HepG2 (cell line): ENCODE data around the gene PPP1R13L. TPM values are rescaled to one million over a fixed set of nuclear protein-coding genes. Genes with fewer than 3 reads are reported as not detected.

Experiments
- AGO2 ChIP-seq: fragments of 200-400 bp; formaldehyde crosslinking; optimal IDR thresholded peaks from 2 replicates; pipeline ENCODE3; 2017; ENCODE audit warnings: mild to moderate bottlenecking, low read depth, low read length, moderate library complexity
- CENPX ChIP-seq: sonication (generic); formaldehyde crosslinking; IDR thresholded peaks from 2 replicates; pipeline ENCODE4 v1.9.0; 2021; ENCODE audit warnings: mild to moderate bottlenecking, missing genetic modification reagents, moderate library complexity
- HNF1A ChIP-seq, 2 experiments: sonication (generic) in 1 of 2; formaldehyde crosslinking in 1 of 2; IDR thresholded peaks; 2 replicates each; pipeline versions ENCODE4 v1.4.0 to v1.6.1; 2016 to 2020; ENCODE audit warnings: borderline replicate concordance in 1 of 2, low read depth in 1 of 2, mild to moderate bottlenecking in 1 of 2, missing genetic modification reagents in 1 of 2
- KDM6A ChIP-seq: IDR thresholded peaks from 2 replicates; pipeline ENCODE4 v1.6.1; 2016; ENCODE audit warnings: low read depth
- U2AF1 ChIP-seq: fragments of 200-400 bp; formaldehyde crosslinking; optimal IDR thresholded peaks from 2 replicates; pipeline ENCODE3; 2017; ENCODE audit warnings: mild to moderate bottlenecking, low read depth, low read length
- ZHX1 ChIP-seq: sonication (generic); formaldehyde crosslinking; IDR thresholded peaks from 2 replicates; pipeline ENCODE4 v1.8.1; 2022; ENCODE audit warnings: low read depth, mild to moderate bottlenecking, missing genetic modification reagents
- ZNF724P ChIP-seq: sonication (generic); formaldehyde crosslinking; IDR thresholded peaks from 2 replicates; pipeline ENCODE4 v1.8.0; 2022; ENCODE audit warnings: missing genetic modification reagents, borderline replicate concordance
- polyA plus RNA-seq, 8 experiments: library from polyadenylated mRNA; depleted of rRNA in 3 of 8; stranded (reverse) in 7 of 8; unstranded in 1 of 8; fragments of >200 nt; fragmentation: Illumina TruSeq in 4 of 8; extraction: Trizol in 4 of 8; gene quantifications; 2 replicates each; pipeline versions ENCODE4 v1.2.1 to v1.2.3, GENCODE V29; 2011 to 2016; ENCODE audit warnings: low read depth in 4 of 8, missing spikeins in 1 of 8, mixed read lengths in 1 of 8; ENCODE audit not compliant: insufficient read depth in 1 of 8
- total RNA-seq, 5 experiments: library from RNA; depleted of rRNA; stranded (reverse); fragments of >200 nt; fragmentation: Illumina TruSeq; extraction: Trizol; gene quantifications; 2 replicates each; pipeline ENCODE4 v1.2.3, GENCODE V29; 2016; ENCODE audit warnings: low read depth in 1 of 5
- TF ChIP-seq, protein P1 (sequence below): sonication (generic); formaldehyde crosslinking; IDR thresholded peaks from 2 replicates; pipeline ENCODE4 v1.4.0; 2020; ENCODE audit warnings: missing genetic modification reagents
- TF ChIP-seq, protein P2 (sequence below): sonication (generic); formaldehyde crosslinking; IDR thresholded peaks from 2 replicates; pipeline ENCODE4 v1.4.0; 2020; ENCODE audit warnings: mild to moderate bottlenecking, missing genetic modification reagents
- TF ChIP-seq, protein P3 (sequence below): sonication (generic); formaldehyde crosslinking; IDR thresholded peaks from 2 replicates; pipeline ENCODE4 v1.8.0; 2022; ENCODE audit warnings: mild to moderate bottlenecking, missing genetic modification reagents, borderline replicate concordance

Gene PPP1R13L
- total and polyA plus RNA-seq, 2 of the 13 experiments (the other 11 are each of a cell fraction or from before 2014, with no cell fraction given): 1.3 to 6.6 TPM

DNA sequence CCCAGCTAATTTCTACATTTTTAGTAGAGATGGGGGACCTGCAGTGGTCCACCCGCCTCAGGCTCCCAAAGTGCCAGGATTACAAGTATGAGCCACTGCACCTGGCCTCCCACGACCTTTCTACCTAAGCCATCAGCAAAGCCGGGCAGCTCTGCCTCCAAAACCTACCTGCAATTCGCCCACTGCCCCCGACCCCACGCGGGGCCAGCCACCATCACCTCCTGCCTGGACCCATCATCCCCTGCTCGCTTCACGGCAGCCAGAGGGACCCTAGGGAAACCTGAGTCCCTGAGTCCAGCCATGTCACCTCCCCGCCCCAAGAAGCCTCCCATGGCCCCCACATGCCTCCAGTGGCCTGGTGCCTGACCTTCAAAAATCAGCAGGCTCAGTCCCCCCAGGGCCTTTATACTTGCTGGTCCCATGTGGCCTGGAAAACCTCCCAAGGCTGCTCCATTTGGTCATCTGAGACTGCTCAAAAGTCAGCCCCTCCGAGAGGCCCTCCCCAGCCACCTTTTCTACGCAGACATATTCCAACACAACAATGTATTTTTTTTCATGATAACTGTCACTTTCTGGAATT is 46.6 kb downstream of the PPP1R13L start (continued):
- TF ChIP-seq, protein P1, sequence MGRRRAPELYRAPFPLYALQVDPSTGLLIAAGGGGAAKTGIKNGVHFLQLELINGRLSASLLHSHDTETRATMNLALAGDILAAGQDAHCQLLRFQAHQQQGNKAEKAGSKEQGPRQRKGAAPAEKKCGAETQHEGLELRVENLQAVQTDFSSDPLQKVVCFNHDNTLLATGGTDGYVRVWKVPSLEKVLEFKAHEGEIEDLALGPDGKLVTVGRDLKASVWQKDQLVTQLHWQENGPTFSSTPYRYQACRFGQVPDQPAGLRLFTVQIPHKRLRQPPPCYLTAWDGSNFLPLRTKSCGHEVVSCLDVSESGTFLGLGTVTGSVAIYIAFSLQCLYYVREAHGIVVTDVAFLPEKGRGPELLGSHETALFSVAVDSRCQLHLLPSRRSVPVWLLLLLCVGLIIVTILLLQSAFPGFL (CRISPR knock-in tag): no peak
- no peak for TF ChIP-seq KDM6A (CRISPR knock-in tag)
- peak; percentile 40 for TF ChIP-seq AGO2
- TF ChIP-seq, protein P2, sequence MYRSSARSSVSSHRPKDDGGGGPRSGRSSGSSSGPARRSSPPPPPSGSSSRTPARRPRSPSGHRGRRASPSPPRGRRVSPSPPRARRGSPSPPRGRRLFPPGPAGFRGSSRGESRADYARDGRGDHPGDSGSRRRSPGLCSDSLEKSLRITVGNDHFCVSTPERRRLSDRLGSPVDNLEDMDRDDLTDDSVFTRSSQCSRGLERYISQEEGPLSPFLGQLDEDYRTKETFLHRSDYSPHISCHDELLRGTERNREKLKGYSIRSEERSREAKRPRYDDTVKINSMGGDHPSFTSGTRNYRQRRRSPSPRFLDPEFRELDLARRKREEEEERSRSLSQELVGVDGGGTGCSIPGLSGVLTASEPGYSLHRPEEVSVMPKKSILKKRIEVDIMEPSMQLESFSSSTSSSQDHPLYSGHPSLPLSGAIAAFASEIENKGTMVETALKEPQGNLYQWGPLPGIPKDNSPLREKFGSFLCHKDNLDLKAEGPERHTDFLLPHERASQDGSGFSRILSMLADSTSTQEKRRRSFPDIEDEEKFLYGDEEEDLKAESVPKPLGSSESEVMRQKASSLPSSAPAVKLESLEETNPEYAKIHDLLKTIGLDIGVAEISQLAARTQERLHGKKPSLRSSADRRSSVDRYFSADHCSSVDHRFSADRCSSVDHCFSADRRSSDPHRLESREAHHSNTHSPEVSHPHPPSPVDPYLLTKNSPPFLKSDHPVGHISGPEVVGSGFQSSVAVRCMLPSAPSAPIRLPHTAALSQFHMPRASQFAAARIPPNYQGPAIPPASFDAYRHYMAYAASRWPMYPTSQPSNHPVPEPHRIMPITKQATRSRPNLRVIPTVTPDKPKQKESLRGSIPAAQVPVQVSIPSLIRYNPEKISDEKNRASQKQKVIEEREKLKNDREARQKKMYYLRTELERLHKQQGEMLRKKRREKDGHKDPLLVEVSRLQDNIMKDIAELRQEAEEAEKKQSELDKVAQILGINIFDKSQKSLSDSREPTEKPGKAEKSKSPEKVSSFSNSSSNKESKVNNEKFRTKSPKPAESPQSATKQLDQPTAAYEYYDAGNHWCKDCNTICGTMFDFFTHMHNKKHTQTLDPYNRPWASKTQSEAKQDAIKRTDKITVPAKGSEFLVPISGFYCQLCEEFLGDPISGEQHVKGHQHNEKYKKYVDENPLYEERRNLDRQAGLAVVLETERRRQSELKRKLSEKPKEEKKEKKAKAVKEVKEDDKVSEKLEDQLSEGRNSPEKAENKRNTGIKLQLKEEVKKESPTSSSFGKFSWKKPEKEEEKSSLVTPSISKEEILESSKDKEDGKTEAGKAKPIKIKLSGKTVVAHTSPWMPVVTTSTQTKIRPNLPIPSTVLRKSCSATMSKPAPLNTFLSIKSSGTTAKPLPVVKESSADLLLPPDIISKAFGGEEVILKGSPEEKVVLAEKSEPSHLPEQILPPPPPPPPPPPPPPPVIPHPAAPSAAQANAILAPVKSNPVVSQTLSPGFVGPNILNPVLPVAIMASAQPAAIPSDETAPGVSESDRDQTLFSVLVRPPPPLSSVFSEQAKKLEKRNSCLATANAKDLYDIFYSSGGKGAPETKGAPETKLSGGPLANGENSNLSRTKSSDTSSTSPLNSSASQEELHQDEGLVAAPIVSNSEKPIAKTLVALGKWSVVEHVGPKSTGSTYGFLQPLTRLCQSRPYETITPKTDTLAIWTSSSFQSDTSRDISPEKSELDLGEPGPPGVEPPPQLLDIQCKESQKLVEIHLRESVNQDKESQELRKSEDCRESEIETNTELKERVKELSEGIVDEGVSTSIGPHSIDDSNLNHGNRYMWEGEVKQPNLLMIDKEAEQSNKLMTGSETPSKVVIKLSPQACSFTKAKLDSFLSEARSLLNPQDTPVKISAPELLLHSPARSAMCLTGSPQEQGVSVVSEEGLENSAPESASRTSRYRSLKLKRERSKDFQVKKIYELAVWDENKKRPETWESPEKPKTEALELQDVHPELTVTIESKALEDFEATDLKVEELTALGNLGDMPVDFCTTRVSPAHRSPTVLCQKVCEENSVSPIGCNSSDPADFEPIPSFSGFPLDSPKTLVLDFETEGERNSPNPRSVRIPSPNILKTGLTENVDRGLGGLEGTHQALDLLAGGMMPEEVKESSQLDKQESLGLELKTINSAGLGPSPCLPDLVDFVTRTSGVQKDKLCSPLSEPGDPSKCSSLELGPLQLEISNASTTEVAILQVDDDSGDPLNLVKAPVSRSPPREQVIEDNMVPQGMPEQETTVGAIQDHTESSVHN: no peak
- TF ChIP-seq, protein P3, sequence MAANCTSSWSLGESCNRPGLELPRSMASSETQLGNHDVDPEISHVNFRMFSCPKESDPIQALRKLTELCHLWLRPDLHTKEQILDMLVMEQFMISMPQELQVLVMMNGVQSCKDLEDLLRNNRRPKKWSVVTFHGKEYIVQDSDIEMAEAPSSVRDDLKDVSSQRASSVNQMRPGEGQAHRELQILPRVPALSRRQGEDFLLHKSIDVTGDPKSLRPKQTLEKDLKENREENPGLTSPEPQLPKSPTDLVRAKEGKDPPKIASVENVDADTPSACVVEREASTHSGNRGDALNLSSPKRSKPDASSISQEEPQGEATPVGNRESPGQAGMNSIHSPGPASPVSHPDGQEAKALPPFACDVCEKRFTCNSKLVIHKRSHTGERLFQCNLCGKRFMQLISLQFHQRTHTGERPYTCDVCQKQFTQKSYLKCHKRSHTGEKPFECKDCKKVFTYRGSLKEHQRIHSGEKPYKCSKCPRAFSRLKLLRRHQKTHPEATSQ (CRISPR knock-in tag): no peak
- TF ChIP-seq CENPX (CRISPR knock-in tag): no peak
- TF ChIP-seq ZNF724P: no peak
- no peak for TF ChIP-seq ZHX1 (CRISPR knock-in tag)
- no peak for TF ChIP-seq HNF1A (IDR thresholded peaks at IDR 0.05; ENCODE audit: low read depth)
- no peak for TF ChIP-seq HNF1A (CRISPR knock-in tag; IDR thresholded peaks at IDR 0.05; ENCODE audit: borderline replicate concordance)
- no peak for TF ChIP-seq U2AF1
